ENCODE measurements around the gene S100A4. TPM values are rescaled to one million over a fixed set of nuclear protein-coding genes. Genes with fewer than 3 reads are reported as not detected.
A peak's percentile ranks its signal among the peaks of the same experiment; 100 is the strongest.
"Not testable (repeated sequence)": the region's sequence is repeated elsewhere in the genome, so short reads cannot be mapped to it uniquely, and the experiment has no call there.

The S100A4 gene
- 375 TPM for total RNA-seq

DNA sequence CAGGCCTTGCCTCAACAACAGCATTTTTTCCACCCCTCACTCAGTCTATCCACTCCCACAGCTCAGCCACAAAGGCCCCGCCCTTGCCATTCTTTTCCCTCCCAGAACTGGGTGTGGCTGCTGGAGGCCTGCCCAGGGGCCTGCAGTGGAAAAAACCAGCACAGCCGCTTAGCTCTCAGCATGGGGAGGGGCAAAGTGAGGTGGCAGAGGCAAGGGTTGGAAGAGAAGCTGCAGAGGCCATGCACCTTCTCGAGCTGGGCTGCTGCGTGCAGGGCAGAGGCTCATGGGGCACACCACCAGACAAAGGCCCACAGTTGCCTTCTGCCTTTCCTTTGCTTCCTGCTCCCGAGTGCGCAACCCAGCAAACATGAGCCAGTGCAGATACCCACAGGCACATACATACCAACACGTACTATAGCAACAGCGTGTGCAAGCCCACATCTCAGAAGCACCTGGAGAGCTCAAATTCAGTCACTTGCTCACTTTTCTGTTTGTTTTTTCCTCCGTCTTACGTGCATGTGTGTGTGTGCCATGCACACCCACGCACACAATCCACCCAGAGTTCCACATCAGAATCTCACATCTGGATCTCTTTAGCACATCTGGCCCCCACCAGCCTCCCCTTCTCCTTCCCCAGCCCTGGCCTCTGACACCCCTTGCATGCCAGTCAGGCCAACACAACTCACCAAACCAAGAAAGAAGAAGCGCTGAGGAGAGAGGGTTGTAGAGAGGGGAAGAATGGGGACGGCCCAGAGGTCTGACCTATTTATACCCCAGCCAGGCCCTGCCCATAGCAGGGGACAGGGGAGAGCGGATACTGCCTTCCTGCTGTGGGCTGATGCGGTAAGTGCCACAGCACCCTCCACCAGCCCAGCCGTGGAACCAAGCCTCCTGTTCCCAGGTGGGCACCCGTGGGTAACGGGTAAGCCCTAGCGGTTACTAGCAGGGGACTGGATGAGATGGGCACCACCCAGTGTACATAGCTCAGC lies at the start of gene S100A4:
TSS of gene S100A4 (minus strand) at position 740 of the 989 bp plus-strand sequence. CDS start 1,012 bp downstream, outside the sequence.
- Histone ChIP-seq H3K36me3 (peaks cover 0 to 7% of the 10 kb centered on the region in 2 donors), H3K4me1 (peaks cover 97% of the 10 kb centered on the region), H3K27ac (peak within 1 kb of the TSS; percentile 99), H3K9me3 (no peaks in the 10 kb centered on the region), H3K27me3 (no peaks in the 10 kb centered on the region), H3K4me3 (peak within 1 kb of the TSS; percentile 56 to 61)
- peak; percentile 98 to 99 for DNase-seq (ENCODE audit: extremely low spot score in 2 of 2)
- intact Hi-C loops (cut with DNase I): no loop called here
- TF ChIP-seq POLR2A (IDR thresholded peaks at IDR 0.05) (peak in 1 of 2 donors; percentile 72), POLR2AphosphoS5 (IDR thresholded peaks at IDR 0.05; ENCODE audit: insufficient read depth in 1 of 2, low read depth in 1 of 2) (peak; percentile 91 to 98), CTCF (IDR thresholded peaks at IDR 0.05) (no peak)

DNA sequence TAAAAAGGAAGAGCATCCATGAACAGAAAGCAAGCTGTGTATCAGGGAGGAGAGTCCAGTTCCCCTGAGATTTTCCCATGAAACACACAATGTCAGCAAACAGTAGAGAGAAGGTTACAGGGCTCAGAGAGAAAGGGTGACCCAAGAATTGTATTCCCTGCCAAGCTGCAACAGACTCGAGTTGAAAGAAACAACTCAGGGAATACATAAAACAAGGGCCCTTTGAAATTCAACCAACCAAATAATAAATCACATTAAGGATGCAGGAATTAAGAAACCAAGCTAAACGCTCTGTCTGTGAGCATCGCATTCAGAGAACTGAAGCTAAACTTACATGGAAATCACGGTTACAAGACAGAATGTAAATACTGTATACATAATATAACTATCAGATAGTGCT lies 47.1 kb upstream of the S100A4 start:
- Histone ChIP-seq H3K27ac (no peak overlapping the region), H3K4me1 (no peaks in the 10 kb centered on the region), H3K4me3 (no peak overlapping the region), H3K36me3 (no peaks in the 10 kb centered on the region), H3K27me3 (no peaks in the 10 kb centered on the region), H3K9me3 (no peaks in the 10 kb centered on the region)
- no peak for DNase-seq (ENCODE audit: extremely low spot score in 2 of 2)
- intact Hi-C loops (cut with DNase I): no loop called here
- TF ChIP-seq POLR2AphosphoS5 (IDR thresholded peaks at IDR 0.05; ENCODE audit: insufficient read depth in 1 of 2, low read depth in 1 of 2): no peak
- no peak for TF ChIP-seq CTCF (IDR thresholded peaks at IDR 0.05)
- no peak for TF ChIP-seq POLR2A (IDR thresholded peaks at IDR 0.05)

DNA sequence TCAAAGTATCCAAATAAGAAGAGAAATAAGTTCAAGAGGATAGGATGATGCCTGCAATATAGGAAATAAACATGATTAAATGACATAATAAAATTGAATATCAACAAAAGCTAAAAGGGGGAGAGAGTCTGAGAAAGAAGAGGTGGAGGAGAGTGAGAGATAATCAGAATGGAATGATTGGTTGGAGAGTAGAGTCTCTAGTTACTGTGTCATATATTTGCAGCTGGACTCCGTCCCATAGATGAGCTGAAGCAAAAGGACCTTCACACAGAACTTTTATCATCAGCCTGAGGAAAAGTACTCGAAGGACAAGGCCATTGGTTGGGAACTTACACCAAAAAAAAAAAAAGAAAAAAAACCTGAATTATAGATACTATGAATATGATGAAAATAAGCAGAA lies 42.9 kb upstream of the S100A4 start:
- H3K27ac ChIP-seq: no peak overlapping the region
- DNase-seq (ENCODE audit: extremely low spot score in 2 of 2): no peak
- H3K4me3 ChIP-seq: no peak overlapping the region
- no peaks in the 10 kb centered on the region for H3K27me3 ChIP-seq
- no peak for TF ChIP-seq CTCF (IDR thresholded peaks at IDR 0.05)
- TF ChIP-seq POLR2A (IDR thresholded peaks at IDR 0.05): no peak
- TF ChIP-seq POLR2AphosphoS5 (IDR thresholded peaks at IDR 0.05; ENCODE audit: insufficient read depth in 1 of 2, low read depth in 1 of 2): no peak
- intact Hi-C loops (cut with DNase I): no loop called here
- no peaks in the 10 kb centered on the region for H3K36me3 ChIP-seq
- no peaks in the 10 kb centered on the region for H3K9me3 ChIP-seq
- no peaks in the 10 kb centered on the region for H3K4me1 ChIP-seq

- H3K9me3 ChIP-seq; intact Hi-C loops (cut with DNase I); H3K27me3 ChIP-seq; DNase-seq (ENCODE audit: extremely low spot score in 2 of 2); H3K36me3 ChIP-seq; H3K27ac ChIP-seq; H3K4me1 ChIP-seq; H3K4me3 ChIP-seq: not testable (repeated sequence)
Measured at GRCh38 chr1:153588033-153588432, 42.4 kb upstream of the S100A4 start.

DNA sequence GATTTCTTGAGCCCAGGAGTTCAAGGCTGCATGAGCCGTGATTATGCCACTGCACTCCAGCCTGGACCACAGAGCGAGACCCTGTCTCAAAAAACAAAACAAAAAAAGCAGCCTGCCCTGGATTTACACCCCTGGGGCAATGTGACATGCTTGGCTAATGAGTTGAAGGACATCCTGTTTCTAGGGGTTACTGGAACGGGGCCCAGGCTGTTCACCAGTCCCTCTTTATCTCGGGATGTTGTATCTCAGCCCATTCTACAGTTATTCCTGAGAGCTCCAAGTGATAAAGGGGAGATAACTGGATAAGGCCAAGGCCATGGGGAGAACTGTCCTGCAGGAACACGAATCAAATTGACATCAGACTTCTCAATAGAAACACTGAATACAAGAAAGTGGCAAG lies 41.7 kb upstream of the S100A4 start:
- H3K4me3 ChIP-seq: no peak overlapping the region
- no peaks in the 10 kb centered on the region for H3K27me3 ChIP-seq
- H3K9me3 ChIP-seq: no peaks in the 10 kb centered on the region
- intact Hi-C loops (cut with DNase I): no loop called here
- TF ChIP-seq CTCF (IDR thresholded peaks at IDR 0.05) (no peak), POLR2AphosphoS5 (IDR thresholded peaks at IDR 0.05; ENCODE audit: insufficient read depth in 1 of 2, low read depth in 1 of 2) (no peak), POLR2A (IDR thresholded peaks at IDR 0.05) (no peak)
- H3K27ac ChIP-seq: no peak overlapping the region
- no peaks in the 10 kb centered on the region for H3K36me3 ChIP-seq
- no peaks in the 10 kb centered on the region for H3K4me1 ChIP-seq
- DNase-seq (ENCODE audit: extremely low spot score in 2 of 2): no peak

All from vagina (tissue), 2 donors.